IPS-18a (cell line): ENCODE results near the gene EPHA4.

Source experiments
- H3K27ac ChIP-seq: one replicate; pipeline ENCODE4 v1.5.1; 2013; ENCODE audit warnings: low read length
- H3K27me3 ChIP-seq: one replicate; pipeline ENCODE4 v1.6.1; 2013; ENCODE audit warnings: mild to moderate bottlenecking, low read length; ENCODE audit not compliant: control insufficient read depth, insufficient read depth
- H3K36me3 ChIP-seq: one replicate; pipeline ENCODE4 v1.6.1; 2013; ENCODE audit warnings: low read depth, low read length; ENCODE audit not compliant: control insufficient read depth
- H3K4me1 ChIP-seq: one replicate; pipeline ENCODE4 v1.6.1; 2013; ENCODE audit warnings: low read depth, low read length; ENCODE audit not compliant: control insufficient read depth
- H3K4me3 ChIP-seq: one replicate; pipeline ENCODE4 v1.5.1; 2013; ENCODE audit warnings: low read length
- H3K9ac ChIP-seq: one replicate; pipeline ENCODE4 v1.6.1; 2013; ENCODE audit warnings: mild to moderate bottlenecking, low read length, moderate library complexity
- H3K9me3 ChIP-seq: one replicate; pipeline ENCODE4 v1.6.1; 2013; ENCODE audit warnings: low read depth, low read length; ENCODE audit not compliant: control insufficient read depth

EPHA4 gene

GRCh38 chr2:221448057-221448843, 123.9 kb downstream of the EPHA4 start:
- no peak overlapping the region for H3K4me3 ChIP-seq
- no peak overlapping the region for H3K9ac ChIP-seq
- H3K27ac ChIP-seq: no peak overlapping the region
- no peaks in the 10 kb centered on the region for H3K9me3 ChIP-seq
- no peaks in the 10 kb centered on the region for H3K27me3 ChIP-seq
- H3K36me3 ChIP-seq: peaks cover under 1% of the 10 kb centered on the region
- H3K4me1 ChIP-seq: peaks cover 14% of the 10 kb centered on the region

- H3K4me1 ChIP-seq: peaks cover 14% of the 10 kb centered on the region
- no peak overlapping the region for H3K4me3 ChIP-seq
- H3K9ac ChIP-seq: no peak overlapping the region
- no peaks in the 10 kb centered on the region for H3K27me3 ChIP-seq
- H3K36me3 ChIP-seq: peaks cover 3% of the 10 kb centered on the region
- no peak overlapping the region for H3K27ac ChIP-seq
- H3K9me3 ChIP-seq: no peaks in the 10 kb centered on the region
Measured at GRCh38 chr2:221447310-221447709, 124.8 kb downstream of the EPHA4 start.

- H3K9me3 ChIP-seq: no peaks in the 10 kb centered on the region
- no peak overlapping the region for H3K4me3 ChIP-seq
Measured at GRCh38 chr2:221446140-221446539, 126.0 kb downstream of the EPHA4 start.

DNA sequence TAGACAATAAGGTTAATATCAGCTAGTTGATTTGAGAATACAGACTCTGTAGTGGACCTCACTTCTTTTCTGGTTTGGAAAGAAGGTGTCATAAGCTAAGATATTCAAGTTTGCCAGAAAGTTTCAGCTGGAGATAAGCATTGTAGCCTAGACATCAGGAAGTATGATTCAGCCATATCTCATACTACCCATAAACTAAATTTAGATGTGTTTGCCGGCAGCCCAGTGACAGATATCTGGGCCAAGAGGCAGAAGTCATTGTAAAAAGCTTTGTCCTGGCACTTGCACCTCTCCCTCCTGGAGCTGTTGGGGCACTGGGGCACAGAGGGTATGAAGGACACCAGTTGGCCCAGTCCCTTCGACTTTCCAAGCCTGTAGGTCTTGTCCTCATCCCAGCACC, 128.0 kb downstream of the EPHA4 start:
- Histone ChIP-seq H3K27ac (no peak overlapping the region), H3K27me3 (no peaks in the 10 kb centered on the region), H3K9me3 (no peaks in the 10 kb centered on the region), H3K4me1 (peaks cover 12% of the 10 kb centered on the region), H3K36me3 (peaks cover 8% of the 10 kb centered on the region), H3K9ac (no peak overlapping the region), H3K4me3 (no peak overlapping the region)

More at GRCh38 chr2:221446140-221446539, 126.0 kb downstream of the EPHA4 start:
- no peak overlapping the region for H3K27ac ChIP-seq
- H3K36me3 ChIP-seq: peaks cover 8% of the 10 kb centered on the region
- no peaks in the 10 kb centered on the region for H3K27me3 ChIP-seq
- H3K9ac ChIP-seq: no peak overlapping the region
- peaks cover 14% of the 10 kb centered on the region for H3K4me1 ChIP-seq

DNA sequence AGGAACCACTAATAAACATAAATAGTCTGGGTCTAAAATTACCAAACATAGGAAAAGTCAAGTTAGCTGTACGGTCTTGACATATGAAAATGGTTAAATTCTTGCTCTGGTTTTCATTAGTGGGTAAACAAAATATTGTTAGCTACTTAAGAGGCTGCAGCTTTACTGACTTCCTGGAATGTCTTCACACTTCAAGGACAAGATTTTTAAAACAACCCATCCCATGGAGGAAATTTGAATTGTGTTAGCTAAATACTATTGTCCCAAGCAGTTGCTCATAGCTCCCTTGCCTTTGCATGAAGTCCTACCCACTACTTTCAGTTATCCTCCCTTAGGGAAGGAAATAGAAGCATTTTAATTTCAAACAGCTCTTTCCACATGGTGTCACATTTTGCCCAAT, 128.5 kb downstream of the EPHA4 start:
- Histone ChIP-seq H3K9ac (no peak overlapping the region), H3K9me3 (no peaks in the 10 kb centered on the region), H3K4me3 (no peak overlapping the region), H3K36me3 (peaks cover 8% of the 10 kb centered on the region), H3K27ac (no peak overlapping the region), H3K27me3 (no peaks in the 10 kb centered on the region), H3K4me1 (peaks cover 7% of the 10 kb centered on the region)

GRCh38 chr2:221442128-221442527, 130.0 kb downstream of the EPHA4 start:
- Histone ChIP-seq H3K9me3 (no peaks in the 10 kb centered on the region), H3K27me3 (no peaks in the 10 kb centered on the region), H3K4me1 (peaks cover 1% of the 10 kb centered on the region), H3K27ac (no peak overlapping the region), H3K4me3 (no peak overlapping the region), H3K36me3 (peaks cover 8% of the 10 kb centered on the region), H3K9ac (no peak overlapping the region)

DNA sequence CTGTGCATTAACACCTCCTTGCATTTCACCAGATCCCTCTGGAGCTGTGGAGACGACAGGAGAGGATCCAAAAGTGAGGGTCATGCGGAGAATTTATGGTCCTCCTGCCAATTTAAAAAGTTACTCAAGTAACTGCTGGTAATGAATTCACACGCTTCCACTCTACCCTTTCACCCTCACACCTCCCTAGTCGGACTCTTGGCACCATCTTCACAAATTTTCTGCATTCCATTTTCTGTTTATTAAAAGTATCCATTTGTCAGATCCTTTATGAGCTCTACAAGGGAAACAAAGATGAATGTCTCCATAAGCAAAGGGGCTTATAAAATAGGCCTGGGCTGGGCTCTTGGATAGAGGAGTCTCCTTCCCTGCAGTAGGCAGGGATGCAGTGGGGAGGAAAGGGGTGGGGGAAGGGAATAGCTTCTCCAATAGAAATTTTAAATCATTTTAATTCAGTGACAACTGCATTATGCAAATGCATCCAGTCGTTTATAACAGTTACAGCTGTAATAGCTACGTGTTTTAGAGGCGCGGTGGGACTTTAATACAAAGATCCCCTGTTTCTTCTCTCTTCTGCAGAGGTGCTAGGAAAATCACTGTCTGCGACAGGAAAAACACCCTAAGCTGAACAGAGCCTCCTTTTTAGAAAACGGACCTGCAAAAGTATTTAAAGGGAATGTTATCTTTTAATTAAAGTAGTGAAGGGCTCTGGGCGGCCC, 132.2 kb downstream of the EPHA4 start:
- H3K27ac ChIP-seq: no peak overlapping the region
- no peak overlapping the region for H3K9ac ChIP-seq
- no peaks in the 10 kb centered on the region for H3K9me3 ChIP-seq
- H3K27me3 ChIP-seq: no peaks in the 10 kb centered on the region
- peaks cover 17% of the 10 kb centered on the region for H3K4me1 ChIP-seq
- no peak overlapping the region for H3K4me3 ChIP-seq
- peaks cover 8% of the 10 kb centered on the region for H3K36me3 ChIP-seq

DNA sequence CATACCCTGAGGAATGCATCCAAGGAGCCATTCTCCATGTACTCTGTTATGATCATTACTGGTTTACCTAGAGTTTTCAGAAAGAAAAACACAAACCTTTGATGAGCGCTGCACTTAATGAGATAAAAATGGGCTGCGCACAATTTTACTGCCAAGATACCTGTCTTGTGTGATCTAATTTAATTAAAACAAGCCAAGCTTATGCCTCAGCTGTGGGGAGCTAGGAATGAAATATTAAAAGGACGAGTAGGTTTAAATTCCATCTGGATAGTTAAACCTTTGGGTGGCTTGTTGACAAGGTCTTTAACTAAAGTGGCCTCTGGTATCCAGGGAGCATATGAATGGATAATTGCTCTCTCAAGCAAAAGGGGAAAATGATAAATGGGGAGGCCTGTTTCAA, 135.0 kb downstream of the EPHA4 start:
- no peak overlapping the region for H3K4me3 ChIP-seq
- peaks cover 16% of the 10 kb centered on the region for H3K36me3 ChIP-seq
- no peaks in the 10 kb centered on the region for H3K27me3 ChIP-seq
- H3K27ac ChIP-seq: no peak overlapping the region
- H3K4me1 ChIP-seq: peaks cover 24% of the 10 kb centered on the region
- H3K9me3 ChIP-seq: no peaks in the 10 kb centered on the region
- no peak overlapping the region for H3K9ac ChIP-seq

GRCh38 chr2:221435171-221435570, 136.9 kb downstream of the EPHA4 start:
- Histone ChIP-seq H3K36me3 (peaks cover 13% of the 10 kb centered on the region), H3K4me3 (no peak overlapping the region), H3K27ac (no peak overlapping the region), H3K9ac (no peak overlapping the region), H3K9me3 (no peaks in the 10 kb centered on the region), H3K27me3 (no peaks in the 10 kb centered on the region), H3K4me1 (peaks cover 24% of the 10 kb centered on the region)

GRCh38 chr2:221434142-221434541, 138.0 kb downstream of the EPHA4 start:
- Histone ChIP-seq H3K9me3 (no peaks in the 10 kb centered on the region), H3K4me3 (no peak overlapping the region), H3K4me1 (peaks cover 24% of the 10 kb centered on the region), H3K27ac (no peak overlapping the region), H3K9ac (no peak overlapping the region), H3K36me3 (peaks cover 19% of the 10 kb centered on the region), H3K27me3 (no peaks in the 10 kb centered on the region)

- no peaks in the 10 kb centered on the region for H3K27me3 ChIP-seq
- peaks cover 32% of the 10 kb centered on the region for H3K36me3 ChIP-seq
- no peak overlapping the region for H3K9ac ChIP-seq
- H3K4me1 ChIP-seq: peaks cover 23% of the 10 kb centered on the region
- no peak overlapping the region for H3K27ac ChIP-seq
- no peaks in the 10 kb centered on the region for H3K9me3 ChIP-seq
- no peak overlapping the region for H3K4me3 ChIP-seq
Measured at GRCh38 chr2:221431477-221431876, 140.6 kb downstream of the EPHA4 start.
